Measurements from ENCODE around the gene KCNG1. TPM values are rescaled to one million over a fixed set of nuclear protein-coding genes. Genes with fewer than 3 reads are reported as not detected.

Gene KCNG1
- total and polyA plus RNA-seq, 9 donors = 0.15 to 4.9 (median 1.1) TPM

- no peaks in the 10 kb centered on the region for H3K9me3 ChIP-seq
- H3K4me1 ChIP-seq (ENCODE audit: insufficient read depth) = no peaks in the 10 kb centered on the region
- TF ChIP-seq, protein P1, sequence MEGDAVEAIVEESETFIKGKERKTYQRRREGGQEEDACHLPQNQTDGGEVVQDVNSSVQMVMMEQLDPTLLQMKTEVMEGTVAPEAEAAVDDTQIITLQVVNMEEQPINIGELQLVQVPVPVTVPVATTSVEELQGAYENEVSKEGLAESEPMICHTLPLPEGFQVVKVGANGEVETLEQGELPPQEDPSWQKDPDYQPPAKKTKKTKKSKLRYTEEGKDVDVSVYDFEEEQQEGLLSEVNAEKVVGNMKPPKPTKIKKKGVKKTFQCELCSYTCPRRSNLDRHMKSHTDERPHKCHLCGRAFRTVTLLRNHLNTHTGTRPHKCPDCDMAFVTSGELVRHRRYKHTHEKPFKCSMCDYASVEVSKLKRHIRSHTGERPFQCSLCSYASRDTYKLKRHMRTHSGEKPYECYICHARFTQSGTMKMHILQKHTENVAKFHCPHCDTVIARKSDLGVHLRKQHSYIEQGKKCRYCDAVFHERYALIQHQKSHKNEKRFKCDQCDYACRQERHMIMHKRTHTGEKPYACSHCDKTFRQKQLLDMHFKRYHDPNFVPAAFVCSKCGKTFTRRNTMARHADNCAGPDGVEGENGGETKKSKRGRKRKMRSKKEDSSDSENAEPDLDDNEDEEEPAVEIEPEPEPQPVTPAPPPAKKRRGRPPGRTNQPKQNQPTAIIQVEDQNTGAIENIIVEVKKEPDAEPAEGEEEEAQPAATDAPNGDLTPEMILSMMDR (IDR thresholded peaks at IDR 0.05) = no peak
- no peak for TF ChIP-seq POLR2A (IDR thresholded peaks at IDR 0.05)
- TF ChIP-seq EP300 (IDR thresholded peaks at IDR 0.05) = no peak
- H3K27me3 ChIP-seq = no peaks in the 10 kb centered on the region
- intact Hi-C loops (cut with DNase I) = no loop called here
- H3K4me3 ChIP-seq = no peak overlapping the region
- H3K27ac ChIP-seq = no peak overlapping the region
- 93 to 94% (median 93%) methylated on average over 9 of the region's 9 CpGs for WGBS, 3 donors
- H3K36me3 ChIP-seq = no peaks in the 10 kb centered on the region
- DNase-seq = no peak
These were observed 18.1 kb downstream of the KCNG1 start for GRCh38 chr20:51004781-51005180.

DNA sequence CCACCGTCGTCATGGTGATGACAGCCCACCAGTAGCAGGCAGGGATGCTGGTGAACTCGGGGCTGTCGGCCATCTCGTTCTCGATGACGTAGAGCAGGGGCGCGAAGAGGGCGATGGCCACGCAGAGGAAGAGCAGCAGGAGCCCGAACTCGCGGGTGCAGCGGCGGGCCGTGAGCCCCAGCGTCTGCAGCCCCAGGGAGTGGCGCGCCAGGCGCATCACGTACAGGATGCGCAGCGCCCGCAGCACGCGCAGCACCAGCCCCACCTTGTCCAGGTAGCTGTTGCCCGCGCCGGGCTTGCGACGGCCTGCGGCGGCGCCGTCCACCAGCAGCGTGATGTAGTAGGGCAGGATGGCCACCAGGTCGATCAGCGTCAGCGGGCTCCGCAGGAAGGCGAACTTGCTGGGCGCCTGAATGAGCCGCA lies 18.6 kb downstream of the KCNG1 start:
- no peak for DNase-seq
- Histone ChIP-seq H3K9me3 (no peaks in the 10 kb centered on the region), H3K27ac (no peak overlapping the region), H3K4me1 (ENCODE audit: insufficient read depth) (no peaks in the 10 kb centered on the region), H3K36me3 (no peaks in the 10 kb centered on the region), H3K4me3 (no peak overlapping the region), H3K27me3 (no peaks in the 10 kb centered on the region)
- intact Hi-C loops (cut with DNase I) = no loop called here
- WGBS, 3 donors = 88 to 96% (median 94%) methylated on average over 35 to 44 of the region's 44 CpGs
- no peak for TF ChIP-seq POLR2A (IDR thresholded peaks at IDR 0.05)
- TF ChIP-seq, protein P1 (IDR thresholded peaks at IDR 0.05) = no peak
- no peak for TF ChIP-seq EP300 (IDR thresholded peaks at IDR 0.05)

- Histone ChIP-seq H3K27ac (no peak overlapping the region), H3K4me1 (ENCODE audit: insufficient read depth) (no peaks in the 10 kb centered on the region), H3K27me3 (no peaks in the 10 kb centered on the region), H3K9me3 (no peaks in the 10 kb centered on the region), H3K4me3 (no peak overlapping the region), H3K36me3 (no peaks in the 10 kb centered on the region)
- TF ChIP-seq EP300 (IDR thresholded peaks at IDR 0.05) (no peak), POLR2A (IDR thresholded peaks at IDR 0.05) (no peak)
- TF ChIP-seq, protein P1 (IDR thresholded peaks at IDR 0.05) = no peak
- 38 to 50% (median 41%) methylated on average over 21 of the region's 21 CpGs for WGBS, 3 donors
- intact Hi-C loops (cut with DNase I) = no loop called here
- DNase-seq = no peak
These were observed 19.2 kb downstream of the KCNG1 start for GRCh38 chr20:51003753-51004152.

- Histone ChIP-seq H3K27ac (no peak overlapping the region), H3K27me3 (no peaks in the 10 kb centered on the region), H3K36me3 (no peaks in the 10 kb centered on the region), H3K4me1 (ENCODE audit: insufficient read depth) (no peaks in the 10 kb centered on the region), H3K9me3 (no peaks in the 10 kb centered on the region), H3K4me3 (no peak overlapping the region)
- intact Hi-C loops (cut with DNase I) = no loop called here
- TF ChIP-seq, protein P1 (IDR thresholded peaks at IDR 0.05) = no peak
- TF ChIP-seq EP300 (IDR thresholded peaks at IDR 0.05) = no peak
- no peak for TF ChIP-seq POLR2A (IDR thresholded peaks at IDR 0.05)
- DNase-seq = no peak
- WGBS, 3 donors = 69 to 79% (median 73%) methylated on average over 7 of the region's 7 CpGs
These were observed 20.3 kb downstream of the KCNG1 start for GRCh38 chr20:51002633-51003032.
